GM21737 (cell line): Measurements from ENCODE around the gene NUDT4.
"Not testable (repeated sequence)": the region's sequence is repeated elsewhere in the genome, so short reads cannot be mapped to it uniquely, and the experiment has no call there.

Source experiments
- ATAC-seq: cut with Tn5 transposase; IDR thresholded peaks from one replicate; pipeline ENCODE4 v1.9.1; 2021; ENCODE audit warnings: mild to moderate bottlenecking, moderate library complexity; ENCODE audit not compliant: unreplicated experiment

NUDT4 gene

DNA sequence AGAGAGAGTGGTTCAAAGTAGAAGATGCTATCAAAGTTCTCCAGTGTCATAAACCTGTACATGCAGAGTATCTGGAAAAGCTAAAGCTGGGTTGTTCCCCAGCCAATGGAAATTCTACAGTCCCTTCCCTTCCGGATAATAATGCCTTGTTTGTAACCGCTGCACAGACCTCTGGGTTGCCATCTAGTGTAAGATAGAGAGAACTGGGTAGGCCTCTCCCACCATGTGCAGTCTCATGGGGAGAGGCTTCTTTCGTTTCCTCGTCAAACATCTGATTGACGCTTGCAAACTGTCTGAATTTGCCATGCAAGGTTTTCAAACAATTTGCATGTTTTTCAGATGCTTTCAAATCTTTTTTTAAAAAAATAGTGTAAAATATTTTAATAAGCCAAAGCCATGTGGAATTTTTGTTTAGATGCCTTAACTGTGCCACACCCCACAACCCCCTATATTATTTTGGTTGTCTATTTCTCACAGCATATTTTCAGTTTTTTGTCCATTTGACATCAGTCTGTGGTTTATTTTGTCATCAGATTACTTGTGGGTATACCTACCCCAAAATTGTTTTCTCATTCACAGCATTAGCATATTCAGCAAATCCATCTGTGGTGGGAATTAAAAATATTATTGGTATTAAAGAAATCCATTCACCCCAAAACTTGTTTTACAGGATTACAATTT is 21.6 kb downstream of the NUDT4 start:
- ATAC-seq = peak; percentile 82

GRCh38 chr12:93402333-93403311 is 24.9 kb downstream of the NUDT4 start:
- no peak for ATAC-seq

- ATAC-seq = no peak
Observed at GRCh38 chr12:93403988-93404803, 26.5 kb downstream of the NUDT4 start.

DNA sequence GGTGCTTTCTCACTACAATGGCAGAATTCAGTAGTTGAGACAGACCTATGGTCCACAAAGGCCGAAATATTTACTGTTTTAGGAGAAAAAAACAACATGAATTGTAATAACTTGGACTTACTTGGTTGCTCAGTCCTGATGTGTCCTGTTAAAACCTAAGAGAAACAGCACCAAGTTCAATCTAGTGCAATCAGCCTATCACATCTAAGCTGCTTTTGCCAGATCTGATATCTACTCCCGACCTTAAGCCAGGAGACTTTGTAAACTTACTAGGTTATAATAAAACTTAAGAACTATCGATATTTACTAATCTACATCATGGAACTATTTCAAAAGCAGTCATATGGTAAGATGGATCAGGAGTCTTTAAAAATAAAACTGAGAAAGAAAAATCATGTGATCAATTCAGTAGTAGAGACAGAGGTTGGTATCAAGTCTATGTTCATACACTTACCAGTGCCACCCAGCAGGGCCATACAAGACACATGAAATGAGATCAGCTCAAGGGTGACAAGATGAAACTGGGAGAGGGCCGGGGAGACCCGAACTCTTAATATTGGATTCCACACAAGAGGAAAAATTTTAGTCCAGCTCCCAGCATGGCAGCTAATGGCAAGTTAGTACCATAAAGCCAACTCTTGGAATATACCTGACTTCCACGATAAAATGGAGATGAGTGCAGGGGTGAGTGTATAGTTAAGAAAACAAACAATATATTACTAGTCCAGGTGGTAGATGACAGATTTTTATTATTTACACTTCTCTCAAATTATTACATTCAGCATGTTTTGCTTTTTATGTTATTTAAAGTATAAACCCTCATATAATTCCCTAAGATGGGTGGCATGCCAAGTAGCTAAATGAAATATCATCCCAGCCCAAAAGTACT is 27.5 kb downstream of the NUDT4 start:
- ATAC-seq = no peak

DNA sequence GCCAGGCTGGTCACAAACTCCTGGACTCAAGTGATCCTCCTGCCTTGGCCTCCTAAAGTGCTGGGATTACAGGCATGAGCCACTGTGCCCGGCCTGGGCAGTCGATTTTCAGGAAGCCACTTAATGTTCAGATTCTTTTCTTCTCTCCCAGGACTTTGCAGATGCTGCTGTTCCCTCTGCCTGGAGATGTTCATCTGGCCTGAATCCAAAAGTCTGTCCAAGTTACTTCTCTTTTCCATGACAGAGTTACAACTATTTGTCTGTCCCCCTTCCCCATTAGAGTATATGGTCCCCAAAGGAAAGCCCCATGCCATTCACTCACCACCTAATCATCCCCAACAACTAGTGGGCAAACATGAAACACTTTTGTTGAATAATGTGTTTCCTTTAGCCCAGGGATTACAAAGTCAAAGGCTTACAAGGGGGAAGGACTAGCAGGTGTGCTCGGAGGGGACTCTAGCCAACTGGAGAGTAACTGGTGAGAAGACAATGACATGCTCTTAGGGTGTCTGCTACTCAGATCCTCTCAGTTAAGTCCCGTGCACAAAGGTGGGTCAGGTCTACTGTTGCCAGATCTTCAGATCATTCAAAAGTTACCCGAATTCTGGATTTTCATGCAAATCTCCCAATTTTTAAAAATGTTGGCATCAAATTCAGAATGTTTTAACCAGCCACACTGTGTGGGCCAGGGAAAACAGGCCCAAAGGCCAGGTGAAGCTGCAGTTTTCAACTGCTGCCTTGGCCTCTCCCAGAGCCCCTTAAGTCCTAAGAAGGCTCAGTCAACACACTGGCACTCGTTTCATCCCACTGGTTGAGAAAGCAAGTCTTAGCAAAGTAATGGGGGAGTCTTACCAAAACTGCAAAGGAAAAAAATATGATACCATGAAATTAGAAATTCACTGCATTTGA is 29.6 kb downstream of the NUDT4 start:
- ATAC-seq = no peak

GRCh38 chr12:93407963-93408283 is 30.2 kb downstream of the NUDT4 start:
- ATAC-seq = no peak

DNA sequence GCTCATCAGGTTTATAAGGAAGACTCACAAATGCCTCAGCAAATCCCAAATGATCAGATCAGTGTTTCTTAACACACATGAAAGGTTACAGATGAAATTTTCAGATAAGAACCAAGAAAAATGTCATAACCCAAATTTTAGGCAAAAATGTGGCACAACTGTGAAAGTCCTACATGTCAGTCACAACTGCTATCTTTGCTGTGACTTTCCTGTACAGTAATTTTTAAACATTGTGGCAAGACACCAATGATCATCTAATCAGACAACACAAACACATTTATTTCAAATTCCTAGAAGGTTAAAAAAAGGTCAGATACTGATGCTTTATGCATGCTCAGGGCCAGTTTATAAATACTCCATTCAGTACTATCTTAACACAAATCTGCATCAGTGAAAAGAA is 31.1 kb downstream of the NUDT4 start:
- no peak for ATAC-seq

DNA sequence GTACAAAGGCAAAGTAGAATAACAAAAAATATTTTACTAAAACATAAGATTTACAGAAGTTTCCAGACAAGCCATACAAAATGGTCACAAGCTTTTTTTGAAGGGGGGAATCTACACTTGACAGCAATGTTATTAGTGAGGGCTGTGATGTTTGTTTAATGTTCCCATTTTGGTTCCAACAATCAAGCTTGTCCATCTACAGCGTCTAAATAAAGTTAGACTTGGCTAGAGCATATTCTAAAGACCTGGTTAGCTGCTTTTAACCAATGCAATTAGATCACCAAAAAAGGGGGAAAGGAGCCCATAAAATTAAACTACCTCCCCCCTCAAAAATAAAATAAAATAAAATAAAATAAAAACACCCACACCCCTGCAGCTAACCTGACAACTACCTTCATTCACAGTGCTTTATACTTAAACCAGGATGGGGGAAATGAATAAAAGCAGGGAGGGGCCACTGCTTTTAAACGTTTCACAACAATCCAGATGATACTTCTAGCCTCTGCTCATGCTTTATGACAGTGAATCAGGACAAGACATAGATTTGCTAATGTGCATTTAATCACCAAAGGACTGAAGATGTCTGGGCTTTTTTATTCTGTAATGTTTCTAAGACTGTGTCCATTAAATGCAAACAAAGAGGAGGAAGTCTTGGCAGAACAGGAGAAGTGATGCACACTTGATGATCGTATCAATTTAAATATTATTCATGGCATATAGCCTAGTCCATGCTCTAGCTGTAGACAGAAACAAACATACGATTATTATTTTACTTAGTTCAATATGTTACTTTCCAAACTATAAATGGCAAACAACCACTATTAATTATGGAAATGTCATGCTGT is 31.8 kb downstream of the NUDT4 start:
- ATAC-seq = not testable (repeated sequence)

DNA sequence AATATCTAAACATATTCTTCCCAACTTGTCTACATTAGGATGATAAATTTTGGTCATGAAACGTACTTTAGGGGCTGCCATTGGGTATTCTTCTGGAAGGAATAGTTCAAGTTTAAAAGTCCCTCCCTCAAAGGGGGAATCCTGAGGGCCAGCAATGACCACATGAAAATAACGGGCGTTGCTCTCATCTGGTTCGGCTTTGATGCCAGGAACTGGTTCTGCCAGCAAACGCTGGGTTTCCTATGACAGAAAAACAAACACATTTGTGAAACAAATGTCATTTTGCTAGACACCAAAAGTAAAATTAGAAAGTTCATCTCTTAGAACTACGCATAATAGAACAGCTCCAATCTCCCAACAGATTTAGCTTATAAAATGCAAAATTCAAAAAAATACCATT is 33.3 kb downstream of the NUDT4 start:
- ATAC-seq = not testable (repeated sequence)

DNA sequence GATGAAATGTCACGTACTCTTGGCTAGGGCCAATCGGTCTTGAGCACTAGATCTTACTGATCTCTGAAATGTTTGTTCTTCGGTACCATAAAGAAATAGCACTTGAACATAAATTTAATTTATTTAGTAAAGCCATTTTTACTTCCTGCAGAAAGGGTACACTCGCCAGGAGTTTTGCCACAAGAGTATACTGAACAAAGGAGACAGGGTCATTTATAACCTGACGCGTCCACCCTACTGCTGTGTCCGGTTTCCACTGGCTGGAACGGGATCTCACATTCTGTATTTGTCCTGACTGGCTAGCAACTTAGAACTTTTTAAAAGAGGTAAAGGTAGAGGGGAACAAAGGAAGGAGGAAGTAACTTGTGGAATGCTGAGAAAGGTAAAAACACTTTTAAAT is 34.7 kb downstream of the NUDT4 start:
- not testable (repeated sequence) for ATAC-seq

DNA sequence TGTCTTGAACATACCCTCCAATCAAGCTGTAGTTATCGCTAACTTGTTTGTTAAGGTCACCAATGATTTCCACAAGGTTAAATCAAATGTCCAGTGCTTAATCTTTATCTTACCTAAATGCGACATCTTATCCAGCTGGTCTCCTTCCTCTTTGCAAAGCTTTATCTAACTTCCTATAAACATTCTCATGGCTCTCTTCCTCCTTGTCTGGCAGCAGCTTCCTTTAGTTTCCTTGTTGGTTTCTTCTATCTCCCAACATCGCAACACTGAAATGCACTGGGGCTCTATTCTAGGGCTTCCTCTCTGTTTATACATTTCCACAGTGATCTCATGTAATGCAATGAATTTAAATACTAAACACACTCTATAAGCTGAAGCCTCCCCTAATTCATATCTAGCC is 35.3 kb downstream of the NUDT4 start:
- ATAC-seq = no peak

DNA sequence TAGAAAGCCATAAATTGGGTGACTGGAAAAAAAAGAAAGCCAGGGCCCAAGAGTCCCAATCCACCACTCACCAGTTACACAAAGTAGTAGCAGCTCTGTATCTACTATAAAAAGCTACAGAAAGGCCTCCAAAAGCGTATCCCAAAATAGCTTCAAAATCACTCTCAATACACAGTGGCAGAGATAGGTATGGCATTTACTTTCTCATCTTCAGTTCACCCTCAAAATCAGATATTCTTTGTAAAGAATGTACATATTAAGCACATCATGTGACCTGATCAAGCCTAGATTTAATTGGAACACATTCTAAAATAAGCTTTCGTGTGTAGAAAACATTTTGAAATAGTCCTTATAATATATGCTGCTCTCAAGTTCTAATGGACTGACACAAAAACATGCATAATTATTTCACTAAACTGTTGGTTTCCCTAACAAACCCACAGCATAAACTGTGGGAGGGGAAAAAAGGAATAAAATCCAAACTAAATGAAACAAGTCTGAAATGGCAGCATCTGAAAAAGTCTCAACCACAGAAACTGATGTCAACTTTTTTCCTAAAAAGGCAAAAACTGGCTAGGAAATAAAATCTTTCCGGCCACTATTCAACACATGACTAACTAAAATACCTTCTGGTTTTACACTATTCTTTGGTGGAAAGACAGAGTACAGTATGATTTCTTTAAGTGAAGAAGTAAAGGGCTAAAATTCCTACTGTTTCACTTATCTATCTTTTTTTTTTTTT is 38.2 kb downstream of the NUDT4 start:
- no peak for ATAC-seq

GRCh38 chr12:93417967-93418480 is 40.3 kb downstream of the NUDT4 start:
- ATAC-seq = no peak

DNA sequence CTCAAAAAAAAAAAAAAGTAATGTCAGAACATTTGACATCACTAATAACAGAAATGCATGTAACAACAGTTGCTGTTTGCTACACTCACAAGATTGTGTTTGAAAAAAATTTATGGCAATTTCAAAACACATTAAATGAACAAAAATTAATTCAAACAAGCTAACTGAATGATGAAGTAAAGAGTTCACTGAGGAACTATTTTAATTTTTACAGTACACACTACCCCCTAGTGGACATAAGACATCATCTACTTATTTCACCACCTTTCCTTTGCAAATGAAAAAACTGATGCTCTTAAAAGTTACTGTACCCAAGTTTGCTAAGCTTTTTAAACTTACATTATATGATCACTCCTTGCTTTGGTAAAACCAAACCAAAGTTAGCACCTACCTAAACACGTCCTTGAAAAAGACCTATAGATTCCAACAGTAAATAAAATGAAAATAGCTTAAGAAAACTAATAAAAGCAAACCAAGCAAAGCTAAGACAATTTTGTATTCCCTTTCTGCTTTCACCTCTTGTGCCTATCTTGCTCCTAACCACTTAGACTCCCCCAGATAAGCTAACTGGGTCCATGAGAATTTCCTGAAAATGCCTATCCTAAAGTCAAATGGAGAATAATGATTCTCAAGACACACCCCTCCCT is 41.8 kb downstream of the NUDT4 start:
- ATAC-seq = no peak

DNA sequence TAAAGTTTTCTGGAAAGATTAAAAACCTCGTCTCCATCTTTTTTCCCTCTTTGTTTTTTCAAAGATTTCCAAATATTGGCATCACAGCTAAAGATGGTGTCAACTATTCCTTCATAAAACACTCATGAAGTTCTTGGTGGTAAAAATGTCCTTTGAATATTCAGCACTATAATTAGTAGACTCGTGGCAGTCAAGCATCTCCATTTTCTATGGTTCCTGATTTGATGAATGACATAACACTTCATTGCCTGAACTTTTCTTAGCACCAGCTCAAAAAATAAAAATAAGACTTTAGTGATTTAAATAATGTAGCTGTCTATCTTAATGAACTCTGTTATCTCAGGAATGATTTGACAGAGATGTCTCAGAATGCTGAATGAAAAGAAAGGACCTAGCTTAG is 44.3 kb downstream of the NUDT4 start:
- no peak for ATAC-seq

GRCh38 chr12:93425736-93426411 is 48.1 kb downstream of the NUDT4 start:
- ATAC-seq = no peak

- no peak for ATAC-seq
Observed at GRCh38 chr12:93426412-93426805, 48.7 kb downstream of the NUDT4 start.
